ENCODE measurements around the gene TIMP4.

Gene TIMP4

DNA sequence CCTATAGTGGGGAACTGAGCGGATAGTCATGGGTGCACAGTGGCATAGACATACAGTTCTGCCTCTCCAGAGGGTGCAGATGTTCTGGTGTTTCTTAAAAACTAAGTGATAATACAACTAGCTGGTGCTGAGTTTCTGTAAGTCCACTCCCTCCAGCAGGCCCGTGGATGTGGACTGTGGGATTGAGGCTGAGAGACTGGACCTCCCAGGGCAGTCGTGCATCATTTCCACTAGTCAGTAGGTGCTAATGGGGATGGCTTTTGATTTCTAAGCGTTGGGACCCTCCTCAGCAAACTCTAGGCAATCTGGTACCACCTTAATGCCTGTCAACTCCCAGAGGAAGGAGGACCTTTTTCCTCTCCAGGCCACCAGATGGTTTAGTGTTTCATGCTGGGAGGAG is 27.3 kb upstream of the TIMP4 start:
- Histone ChIP-seq H2AFZ (ENCODE audit: low read depth, low read length) (no peak overlapping the region), H3K9me3 (ENCODE audit: insufficient read depth, low read length, severe bottlenecking) (no peaks in the 10 kb centered on the region), H3K27ac (ENCODE audit: low read length) (peak overlapping the region; percentile 39; the same call in 1 of the 2 replicates), H3K4me2 (ENCODE audit: insufficient read depth, low read length) (no peak overlapping the region), H3K4me1 (ENCODE audit: insufficient read depth, low read length) (peaks cover 76% of the 10 kb centered on the region), H3K36me3 (ENCODE audit: insufficient read depth, low read length) (no peaks in the 10 kb centered on the region), H3K27me3 (ENCODE audit: insufficient read depth, low read length, poor library complexity) (no peaks in the 10 kb centered on the region), H3K4me3 (ENCODE audit: low read depth in 1 of 2, low read length in 2 of 2) (no peak overlapping the region), H4K20me1 (ENCODE audit: insufficient read depth, low read length) (no peaks in the 10 kb centered on the region), H3K9ac (ENCODE audit: low read depth, low read length) (no peak overlapping the region), H3K79me2 (ENCODE audit: insufficient read depth, low read length) (no peaks in the 10 kb centered on the region)
- TF ChIP-seq EZH2 (IDR thresholded peaks at IDR 0.05; ENCODE audit: borderline replicate concordance, low read depth, low read length, severe bottlenecking): no peak
- no peak for DNase-seq
- no peak for ATAC-seq (ENCODE audit: insufficient read depth, low read depth)

DNA sequence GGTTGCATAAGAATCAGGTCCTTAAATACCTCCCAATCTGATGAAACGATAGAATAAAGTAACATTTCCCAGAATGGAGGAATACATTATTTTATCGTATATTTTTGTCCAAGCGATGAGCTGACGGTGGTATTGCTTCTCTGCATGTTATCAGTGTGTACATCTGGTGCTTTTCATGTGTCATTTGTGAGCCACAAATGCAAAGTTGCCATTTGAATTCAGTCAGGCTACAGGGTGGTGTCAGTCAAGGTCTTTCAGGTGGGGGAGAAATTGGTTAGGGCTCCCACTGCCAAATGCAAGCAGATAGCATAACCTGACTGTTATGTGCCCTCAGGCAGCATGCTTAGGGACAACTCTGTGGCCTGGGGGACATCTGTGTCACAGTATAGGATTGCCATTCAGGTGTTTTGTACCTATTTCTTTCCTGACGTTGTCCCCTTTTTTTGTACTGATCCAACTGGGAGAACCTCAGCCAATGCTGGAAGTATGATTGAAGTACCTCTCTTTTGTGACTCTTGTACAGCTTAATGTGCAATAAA is 26.5 kb upstream of the TIMP4 start:
- Histone ChIP-seq H3K27ac (ENCODE audit: low read length) (no peak overlapping the region), H3K4me3 (ENCODE audit: low read depth in 1 of 2, low read length in 2 of 2) (no peak overlapping the region), H2AFZ (ENCODE audit: low read depth, low read length) (no peak overlapping the region), H3K9ac (ENCODE audit: low read depth, low read length) (no peak overlapping the region), H3K27me3 (ENCODE audit: insufficient read depth, low read length, poor library complexity) (no peaks in the 10 kb centered on the region), H4K20me1 (ENCODE audit: insufficient read depth, low read length) (no peaks in the 10 kb centered on the region), H3K79me2 (ENCODE audit: insufficient read depth, low read length) (no peaks in the 10 kb centered on the region), H3K4me2 (ENCODE audit: insufficient read depth, low read length) (no peak overlapping the region), H3K36me3 (ENCODE audit: insufficient read depth, low read length) (no peaks in the 10 kb centered on the region), H3K4me1 (ENCODE audit: insufficient read depth, low read length) (peaks cover 76% of the 10 kb centered on the region), H3K9me3 (ENCODE audit: insufficient read depth, low read length, severe bottlenecking) (no peaks in the 10 kb centered on the region)
- no peak for ATAC-seq (ENCODE audit: insufficient read depth, low read depth)
- no peak for DNase-seq
- TF ChIP-seq, protein P1, sequence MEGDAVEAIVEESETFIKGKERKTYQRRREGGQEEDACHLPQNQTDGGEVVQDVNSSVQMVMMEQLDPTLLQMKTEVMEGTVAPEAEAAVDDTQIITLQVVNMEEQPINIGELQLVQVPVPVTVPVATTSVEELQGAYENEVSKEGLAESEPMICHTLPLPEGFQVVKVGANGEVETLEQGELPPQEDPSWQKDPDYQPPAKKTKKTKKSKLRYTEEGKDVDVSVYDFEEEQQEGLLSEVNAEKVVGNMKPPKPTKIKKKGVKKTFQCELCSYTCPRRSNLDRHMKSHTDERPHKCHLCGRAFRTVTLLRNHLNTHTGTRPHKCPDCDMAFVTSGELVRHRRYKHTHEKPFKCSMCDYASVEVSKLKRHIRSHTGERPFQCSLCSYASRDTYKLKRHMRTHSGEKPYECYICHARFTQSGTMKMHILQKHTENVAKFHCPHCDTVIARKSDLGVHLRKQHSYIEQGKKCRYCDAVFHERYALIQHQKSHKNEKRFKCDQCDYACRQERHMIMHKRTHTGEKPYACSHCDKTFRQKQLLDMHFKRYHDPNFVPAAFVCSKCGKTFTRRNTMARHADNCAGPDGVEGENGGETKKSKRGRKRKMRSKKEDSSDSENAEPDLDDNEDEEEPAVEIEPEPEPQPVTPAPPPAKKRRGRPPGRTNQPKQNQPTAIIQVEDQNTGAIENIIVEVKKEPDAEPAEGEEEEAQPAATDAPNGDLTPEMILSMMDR (IDR thresholded peaks at IDR 0.05; ENCODE audit: borderline replicate concordance, extremely low read depth, low read length, poor library complexity, severe bottlenecking): peak; percentile 5
- no peak for TF ChIP-seq EZH2 (IDR thresholded peaks at IDR 0.05; ENCODE audit: borderline replicate concordance, low read depth, low read length, severe bottlenecking)

DNA sequence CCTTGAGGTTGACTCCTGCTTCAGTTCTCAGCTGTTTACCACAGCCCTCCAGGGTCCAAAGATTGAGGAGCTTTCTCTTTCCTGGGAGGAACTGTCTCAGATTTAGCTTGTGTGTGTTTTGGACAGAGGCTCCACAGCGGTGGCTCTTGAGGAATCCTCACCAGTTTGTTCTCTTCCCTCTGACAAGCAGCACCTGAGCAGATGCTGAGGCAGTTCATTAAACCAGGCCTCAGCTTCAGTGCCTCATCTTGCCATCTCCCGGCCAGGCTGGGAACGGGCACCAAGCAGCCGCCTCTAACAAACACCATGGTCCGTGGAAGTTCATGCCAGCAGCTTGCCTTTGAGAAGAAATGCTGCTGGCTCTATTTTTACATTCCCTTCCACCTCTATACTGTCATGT is 25.8 kb upstream of the TIMP4 start:
- Histone ChIP-seq H3K27me3 (ENCODE audit: insufficient read depth, low read length, poor library complexity) (no peaks in the 10 kb centered on the region), H3K4me3 (ENCODE audit: low read depth in 1 of 2, low read length in 2 of 2) (no peak overlapping the region), H3K27ac (ENCODE audit: low read length) (no peak overlapping the region; the same call in 1 of the 2 replicates), H4K20me1 (ENCODE audit: insufficient read depth, low read length) (no peaks in the 10 kb centered on the region), H3K9me3 (ENCODE audit: insufficient read depth, low read length, severe bottlenecking) (no peaks in the 10 kb centered on the region), H3K4me1 (ENCODE audit: insufficient read depth, low read length) (peaks cover 77% of the 10 kb centered on the region), H3K79me2 (ENCODE audit: insufficient read depth, low read length) (no peaks in the 10 kb centered on the region), H2AFZ (ENCODE audit: low read depth, low read length) (no peak overlapping the region), H3K36me3 (ENCODE audit: insufficient read depth, low read length) (no peaks in the 10 kb centered on the region), H3K4me2 (ENCODE audit: insufficient read depth, low read length) (no peak overlapping the region), H3K9ac (ENCODE audit: low read depth, low read length) (no peak overlapping the region)
- ATAC-seq (ENCODE audit: insufficient read depth, low read depth): no peak
- TF ChIP-seq, protein P1 (IDR thresholded peaks at IDR 0.05; ENCODE audit: borderline replicate concordance, extremely low read depth, low read length, poor library complexity, severe bottlenecking): no peak
- TF ChIP-seq EZH2 (IDR thresholded peaks at IDR 0.05; ENCODE audit: borderline replicate concordance, low read depth, low read length, severe bottlenecking): no peak
- DNase-seq: no peak

DNA sequence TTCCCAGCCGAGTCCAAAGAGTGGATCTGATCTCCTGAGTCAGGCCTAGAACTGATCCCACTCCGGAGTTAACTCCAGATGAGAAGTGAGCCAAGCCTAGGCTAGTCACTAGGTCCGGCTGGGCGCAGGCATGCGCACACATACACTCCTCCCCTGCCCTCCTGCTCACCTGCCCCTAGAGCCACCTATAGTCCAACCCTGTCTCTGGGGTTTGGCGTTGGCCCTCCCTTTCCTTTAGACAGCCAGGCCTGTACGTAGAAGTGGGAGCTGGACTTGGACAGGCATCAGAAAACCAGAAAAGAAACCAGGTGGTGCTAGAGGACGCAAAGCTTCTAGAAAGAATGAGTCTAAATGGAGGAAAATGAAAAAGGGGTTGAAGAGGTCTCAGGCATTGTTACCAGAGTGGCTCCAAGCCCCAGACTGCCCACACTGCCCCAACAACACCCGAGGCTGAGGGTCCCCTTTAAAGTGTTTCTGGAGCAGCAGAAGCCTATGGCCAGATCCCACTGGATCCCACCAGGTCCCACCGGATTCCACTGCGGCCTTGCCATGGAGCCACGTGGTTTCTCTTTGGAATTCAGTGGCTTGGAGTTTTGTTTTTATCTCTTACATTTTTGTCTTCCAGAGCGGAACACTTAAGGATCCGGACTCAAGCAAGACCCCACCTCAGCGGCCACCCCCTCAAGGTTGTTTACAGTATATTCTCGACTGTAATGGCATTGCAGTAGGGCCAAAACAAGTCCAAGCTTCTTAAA is 24.2 kb upstream of the TIMP4 start:
- peak overlapping the region; percentile 50 for H3K27ac ChIP-seq (ENCODE audit: low read length)
- H3K4me3 ChIP-seq (ENCODE audit: low read depth in 1 of 2, low read length in 2 of 2): no peak overlapping the region
- H3K9ac ChIP-seq (ENCODE audit: low read depth, low read length): no peak overlapping the region
- no peak for ATAC-seq (ENCODE audit: insufficient read depth, low read depth)
- no peak overlapping the region for H3K4me2 ChIP-seq (ENCODE audit: insufficient read depth, low read length)
- no peaks in the 10 kb centered on the region for H3K27me3 ChIP-seq (ENCODE audit: insufficient read depth, low read length, poor library complexity)
- H4K20me1 ChIP-seq (ENCODE audit: insufficient read depth, low read length): no peaks in the 10 kb centered on the region
- no peak for TF ChIP-seq EZH2 (IDR thresholded peaks at IDR 0.05; ENCODE audit: borderline replicate concordance, low read depth, low read length, severe bottlenecking)
- TF ChIP-seq, protein P1 (IDR thresholded peaks at IDR 0.05; ENCODE audit: borderline replicate concordance, extremely low read depth, low read length, poor library complexity, severe bottlenecking): no peak
- H3K9me3 ChIP-seq (ENCODE audit: insufficient read depth, low read length, severe bottlenecking): no peaks in the 10 kb centered on the region
- no peak for DNase-seq
- H3K36me3 ChIP-seq (ENCODE audit: insufficient read depth, low read length): no peaks in the 10 kb centered on the region
- H2AFZ ChIP-seq (ENCODE audit: low read depth, low read length): no peak overlapping the region
- no peaks in the 10 kb centered on the region for H3K79me2 ChIP-seq (ENCODE audit: insufficient read depth, low read length)
- peaks cover 77% of the 10 kb centered on the region for H3K4me1 ChIP-seq (ENCODE audit: insufficient read depth, low read length)

Measured in DND-41 (cell line).